ENCODE data around the gene NAT14. TPM values are rescaled to one million over a fixed set of nuclear protein-coding genes. Genes with fewer than 3 reads are reported as not detected.

The NAT14 gene
- total RNA-seq, 2 donors from 2014 or later = 51.3 to 67.1 TPM

DNA sequence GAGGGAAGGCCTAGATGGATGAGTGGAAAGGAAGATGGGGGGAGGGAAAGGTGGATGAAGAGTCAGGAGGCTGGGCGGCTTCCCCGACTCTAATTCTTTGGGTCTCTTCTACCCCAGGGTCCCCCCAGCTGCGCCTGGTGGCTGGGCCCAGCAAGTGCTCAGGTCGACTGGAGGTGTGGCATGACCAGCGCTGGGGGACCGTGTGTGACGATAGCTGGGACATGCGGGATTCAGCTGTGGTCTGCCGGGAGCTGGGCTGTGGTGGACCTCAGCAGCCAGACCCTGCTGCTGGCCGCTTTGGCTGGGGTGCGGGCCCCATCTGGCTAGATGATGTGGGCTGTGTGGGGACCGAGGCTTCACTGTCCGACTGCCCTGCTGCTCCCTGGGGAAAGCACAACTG, 12.8 kb downstream of the NAT14 start:
- peaks cover 44% of the 10 kb centered on the region for H3K27me3 Mint-ChIP-seq (ENCODE audit: insufficient read depth)
- Histone ChIP-seq H3K9ac (ENCODE audit: extremely low read depth, low read length, poor library complexity, severe bottlenecking) (no peak overlapping the region), H3K36me3 (ENCODE audit: control insufficient read depth, insufficient read depth, low read length) (no peaks in the 10 kb centered on the region), H3K4me3 (ENCODE audit: low read length) (no peak overlapping the region), H3K27me3 (ENCODE audit: control insufficient read depth, insufficient read depth, low read length, poor library complexity, severe bottlenecking) (peaks cover 6% of the 10 kb centered on the region), H3K9me3 (ENCODE audit: control insufficient read depth, low read length) (no peaks in the 10 kb centered on the region), H3K4me1 (ENCODE audit: control insufficient read depth, insufficient read depth, low read length) (no peaks in the 10 kb centered on the region), H3K27ac (ENCODE audit: low read depth, low read length) (no peak overlapping the region)
- H3K9me3 Mint-ChIP-seq = peaks cover 4% of the 10 kb centered on the region
- no peak overlapping the region for H3K27ac Mint-ChIP-seq
- no peaks in the 10 kb centered on the region for H3K36me3 Mint-ChIP-seq (ENCODE audit: low read depth)
- TF ChIP-seq, protein P1, sequence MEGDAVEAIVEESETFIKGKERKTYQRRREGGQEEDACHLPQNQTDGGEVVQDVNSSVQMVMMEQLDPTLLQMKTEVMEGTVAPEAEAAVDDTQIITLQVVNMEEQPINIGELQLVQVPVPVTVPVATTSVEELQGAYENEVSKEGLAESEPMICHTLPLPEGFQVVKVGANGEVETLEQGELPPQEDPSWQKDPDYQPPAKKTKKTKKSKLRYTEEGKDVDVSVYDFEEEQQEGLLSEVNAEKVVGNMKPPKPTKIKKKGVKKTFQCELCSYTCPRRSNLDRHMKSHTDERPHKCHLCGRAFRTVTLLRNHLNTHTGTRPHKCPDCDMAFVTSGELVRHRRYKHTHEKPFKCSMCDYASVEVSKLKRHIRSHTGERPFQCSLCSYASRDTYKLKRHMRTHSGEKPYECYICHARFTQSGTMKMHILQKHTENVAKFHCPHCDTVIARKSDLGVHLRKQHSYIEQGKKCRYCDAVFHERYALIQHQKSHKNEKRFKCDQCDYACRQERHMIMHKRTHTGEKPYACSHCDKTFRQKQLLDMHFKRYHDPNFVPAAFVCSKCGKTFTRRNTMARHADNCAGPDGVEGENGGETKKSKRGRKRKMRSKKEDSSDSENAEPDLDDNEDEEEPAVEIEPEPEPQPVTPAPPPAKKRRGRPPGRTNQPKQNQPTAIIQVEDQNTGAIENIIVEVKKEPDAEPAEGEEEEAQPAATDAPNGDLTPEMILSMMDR (conservative IDR thresholded peaks at IDR 0.05) = no peak
- 88 to 90% methylated on average over 11 to 13 of the region's 13 CpGs for WGBS, 2 experiments (ENCODE audit: insufficient coverage in 1 of 2, insufficient read length in 1 of 2)
- H3K4me1 Mint-ChIP-seq = no peaks in the 10 kb centered on the region
- H3K4me3 Mint-ChIP-seq = no peak overlapping the region
- no peak for DNase-seq

DNA sequence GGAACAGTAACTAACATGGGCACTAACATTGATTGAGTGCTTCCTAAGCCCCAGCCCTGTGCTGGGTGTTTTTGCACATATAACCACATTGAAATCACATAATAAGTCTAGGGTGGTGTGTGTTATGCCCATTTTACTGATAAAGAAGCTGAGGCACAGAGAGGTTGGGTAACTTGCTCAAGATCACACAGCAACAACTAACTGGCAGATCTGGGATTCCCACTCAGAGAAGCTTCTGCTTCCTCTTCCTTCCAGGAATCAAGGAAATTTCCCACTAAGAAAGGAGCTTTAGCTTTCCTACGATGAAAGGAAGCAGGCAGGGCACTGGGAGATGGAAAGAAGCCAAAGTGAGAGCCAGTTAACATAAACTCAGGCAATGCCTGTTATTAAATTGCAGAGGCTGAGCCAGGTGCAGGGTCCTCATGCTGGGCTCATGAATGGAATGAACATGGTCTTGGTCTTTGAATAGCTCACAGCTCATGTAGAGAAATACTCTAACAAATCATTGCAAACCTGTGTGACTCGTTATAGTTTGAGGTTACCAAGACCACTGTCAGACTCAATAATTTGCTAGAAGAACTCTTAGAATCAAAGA, 13.4 kb downstream of the NAT14 start:
- H3K27me3 Mint-ChIP-seq (ENCODE audit: insufficient read depth) = peaks cover 50% of the 10 kb centered on the region
- Histone ChIP-seq H3K9ac (ENCODE audit: extremely low read depth, low read length, poor library complexity, severe bottlenecking) (no peak overlapping the region), H3K36me3 (ENCODE audit: control insufficient read depth, insufficient read depth, low read length) (no peaks in the 10 kb centered on the region), H3K27me3 (ENCODE audit: control insufficient read depth, insufficient read depth, low read length, poor library complexity, severe bottlenecking) (peaks cover 11% of the 10 kb centered on the region), H3K4me3 (ENCODE audit: low read length) (no peak overlapping the region), H3K4me1 (ENCODE audit: control insufficient read depth, insufficient read depth, low read length) (no peaks in the 10 kb centered on the region), H3K9me3 (ENCODE audit: control insufficient read depth, low read length) (no peaks in the 10 kb centered on the region), H3K27ac (ENCODE audit: low read depth, low read length) (no peak overlapping the region)
- TF ChIP-seq, protein P1 (conservative IDR thresholded peaks at IDR 0.05) = no peak
- no peak overlapping the region for H3K4me3 Mint-ChIP-seq
- DNase-seq = no peak
- H3K9me3 Mint-ChIP-seq = peaks cover 7% of the 10 kb centered on the region
- WGBS, 2 experiments (ENCODE audit: insufficient coverage in 1 of 2, insufficient read length in 1 of 2) = 78 to 85% methylated on average over 1 to 2 of the region's 2 CpGs
- H3K27ac Mint-ChIP-seq = no peak overlapping the region
- H3K4me1 Mint-ChIP-seq = no peaks in the 10 kb centered on the region
- no peaks in the 10 kb centered on the region for H3K36me3 Mint-ChIP-seq (ENCODE audit: low read depth)

DNA sequence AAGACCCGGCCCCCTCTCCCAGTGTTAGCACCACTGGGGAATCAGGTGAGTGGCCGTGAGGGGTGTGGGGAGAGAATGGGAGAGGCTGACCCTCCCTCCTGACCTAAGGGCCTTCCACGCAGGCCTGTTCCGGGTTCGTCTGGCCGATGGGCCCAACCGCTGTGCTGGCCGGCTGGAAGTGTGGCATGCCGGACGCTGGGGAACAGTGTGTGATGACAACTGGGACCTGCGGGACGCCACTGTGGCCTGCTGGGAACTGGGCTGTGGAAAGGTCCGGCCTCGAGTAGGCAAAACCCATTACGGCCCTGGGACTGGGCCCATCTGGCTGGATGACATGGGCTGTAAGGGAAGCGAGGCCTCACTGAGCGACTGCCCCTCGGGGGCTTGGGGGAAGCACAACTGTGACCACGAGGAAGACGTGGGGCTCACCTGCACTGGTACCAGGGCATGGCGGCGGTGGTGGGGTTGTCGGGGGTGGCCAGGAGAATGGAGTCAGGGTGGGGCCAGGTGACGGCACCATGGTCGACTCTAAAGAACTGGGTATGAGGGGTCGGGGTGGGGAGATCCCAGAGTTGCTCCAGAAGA, 15.5 kb downstream of the NAT14 start:
- H3K27ac Mint-ChIP-seq = no peak overlapping the region
- no peaks in the 10 kb centered on the region for H3K4me1 ChIP-seq (ENCODE audit: control insufficient read depth, insufficient read depth, low read length)
- WGBS, 2 experiments (ENCODE audit: insufficient coverage in 1 of 2, insufficient read length in 1 of 2) = 96 to 98% methylated on average over 19 to 25 of the region's 26 CpGs
- peaks cover 19% of the 10 kb centered on the region for H3K27me3 ChIP-seq (ENCODE audit: control insufficient read depth, insufficient read depth, low read length, poor library complexity, severe bottlenecking)
- peaks cover 5% of the 10 kb centered on the region for H3K9me3 ChIP-seq (ENCODE audit: control insufficient read depth, low read length)
- TF ChIP-seq, protein P1 (conservative IDR thresholded peaks at IDR 0.05) = no peak
- no peaks in the 10 kb centered on the region for H3K4me1 Mint-ChIP-seq
- H3K36me3 Mint-ChIP-seq (ENCODE audit: low read depth) = no peaks in the 10 kb centered on the region
- H3K9ac ChIP-seq (ENCODE audit: extremely low read depth, low read length, poor library complexity, severe bottlenecking) = no peak overlapping the region
- H3K27ac ChIP-seq (ENCODE audit: low read depth, low read length) = no peak overlapping the region
- peaks cover 13% of the 10 kb centered on the region for H3K9me3 Mint-ChIP-seq
- no peak overlapping the region for H3K4me3 Mint-ChIP-seq
- no peak for DNase-seq
- no peak overlapping the region for H3K4me3 ChIP-seq (ENCODE audit: low read length)
- peaks cover 68% of the 10 kb centered on the region for H3K27me3 Mint-ChIP-seq (ENCODE audit: insufficient read depth)
- H3K36me3 ChIP-seq (ENCODE audit: control insufficient read depth, insufficient read depth, low read length) = no peaks in the 10 kb centered on the region
